Urinary bladder (tissue), 4 donors: Measurements from ENCODE around the gene ZNF532. TPM values are rescaled to one million over a fixed set of nuclear protein-coding genes. Genes with fewer than 3 reads are reported as not detected.

Experiments
- DNase-seq: peaks from one replicate; pipeline ENCODE4 v3.0.0-alpha.2; 2015; ENCODE audit errors: extremely low spot score
- H3K27ac ChIP-seq: one replicate; pipeline ENCODE4 v1.5.1; 2013; ENCODE audit warnings: low read depth, mild to moderate bottlenecking, moderate library complexity
- H3K36me3 ChIP-seq: one replicate; pipeline ENCODE4 v1.6.1; 2013; ENCODE audit warnings: mild to moderate bottlenecking, moderate library complexity; ENCODE audit not compliant: insufficient read depth
- H3K4me1 ChIP-seq: one replicate; pipeline ENCODE4 v1.6.1; 2013; ENCODE audit warnings: mild to moderate bottlenecking, moderate library complexity; ENCODE audit not compliant: insufficient read depth
- H3K4me3 ChIP-seq: one replicate; pipeline ENCODE4 v1.5.1; 2013; ENCODE audit warnings: low read depth, low read length
- WGBS: extraction: QIAGEN DNeasy Blood & Tissue Kit; methylation state at CpG from one replicate; pipeline ENCODE4 v1.1.7; 2013; 5-methylcytosine and 5-hydroxymethylcytosine counted together
- polyA plus RNA-seq: library from polyadenylated mRNA; stranded (reverse); fragments of 200-250 nt; gene quantifications from one replicate; pipeline ENCODE4 v1.2.3, GENCODE V29; 2013
- total RNA-seq: library from RNA; depleted of rRNA; stranded (reverse); fragments of >200 nt; gene quantifications from one replicate; pipeline ENCODE4 v1.2.3, GENCODE V29; 2014
- donor health status: healthy with polysubstance abuse.
- donor health status: healthy.

ZNF532 gene
- total and polyA plus RNA-seq, 2 donors, result 53.8 to 105 TPM

DNA sequence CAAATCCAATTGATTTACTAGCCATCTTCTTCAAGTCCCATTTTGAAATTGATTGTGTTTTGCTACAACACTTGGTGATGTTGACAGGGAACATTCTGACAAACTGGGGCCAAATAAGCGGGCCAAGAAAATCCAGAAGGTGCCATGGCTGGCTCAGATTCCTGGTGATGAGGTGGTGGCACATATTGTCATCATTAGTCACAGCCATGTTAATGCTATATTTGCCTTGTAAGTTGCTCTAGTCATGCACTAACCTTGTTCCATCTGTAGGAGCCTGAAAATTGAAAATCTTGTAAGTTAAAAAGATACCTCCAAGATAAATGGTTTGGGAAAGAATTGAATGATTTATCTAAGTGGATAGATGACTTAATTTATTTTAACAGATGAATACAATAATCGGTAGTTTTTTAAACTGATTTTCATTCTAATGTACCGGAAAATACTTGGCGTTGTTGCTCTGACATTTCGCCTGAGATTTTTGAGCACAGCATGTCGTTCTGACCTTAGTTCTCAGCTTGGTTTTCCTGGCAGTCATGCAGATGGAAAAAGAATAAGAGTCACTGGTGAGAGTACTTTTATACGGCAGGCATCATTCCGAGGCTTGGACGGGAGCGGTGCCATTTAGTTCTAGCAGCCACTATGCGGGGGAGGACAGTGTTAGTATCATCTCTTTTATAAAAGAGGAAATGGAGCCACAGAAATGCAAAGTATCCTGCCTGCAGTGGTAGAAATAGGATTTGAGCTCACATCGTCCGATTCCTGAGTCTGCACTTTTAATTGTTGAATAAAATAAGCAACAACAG, 133.9 kb downstream of the ZNF532 start:
- H3K4me3 ChIP-seq, result no peak overlapping the region

DNA sequence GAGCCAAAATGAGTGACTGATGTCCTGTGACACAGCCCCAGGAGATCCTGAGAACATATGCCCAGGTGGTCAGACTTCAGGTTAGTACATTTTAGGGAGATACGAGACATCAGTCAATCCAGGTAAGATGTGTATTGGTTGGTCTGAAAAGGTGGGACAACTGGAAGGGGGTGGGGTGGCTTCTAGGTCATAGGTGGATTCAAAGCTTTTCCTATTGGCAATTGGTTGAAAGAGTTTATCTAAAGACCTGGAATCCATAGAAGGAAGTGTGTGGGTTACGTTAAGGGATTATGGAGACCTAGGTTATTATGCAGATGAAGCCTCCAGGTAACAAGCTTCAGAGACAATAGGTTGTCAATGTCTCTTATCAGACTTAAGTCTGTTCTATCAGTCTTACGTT, 136.5 kb downstream of the ZNF532 start:
- Histone ChIP-seq H3K4me3 (no peak overlapping the region), H3K36me3 (no peaks in the 10 kb centered on the region), H3K4me1 (no peaks in the 10 kb centered on the region), H3K27ac (no peak overlapping the region)
- WGBS, result 96% methylated on average over 3 of the region's 3 CpGs
- no peak for DNase-seq

More for the DNA sequence above, 133.9 kb downstream of the ZNF532 start:
- H3K27ac ChIP-seq, result no peak overlapping the region
- DNase-seq, result peak; percentile 36
- 54% methylated on average over 13 of the region's 13 CpGs for WGBS
- no peaks in the 10 kb centered on the region for H3K4me1 ChIP-seq
- H3K36me3 ChIP-seq, result no peaks in the 10 kb centered on the region

DNA sequence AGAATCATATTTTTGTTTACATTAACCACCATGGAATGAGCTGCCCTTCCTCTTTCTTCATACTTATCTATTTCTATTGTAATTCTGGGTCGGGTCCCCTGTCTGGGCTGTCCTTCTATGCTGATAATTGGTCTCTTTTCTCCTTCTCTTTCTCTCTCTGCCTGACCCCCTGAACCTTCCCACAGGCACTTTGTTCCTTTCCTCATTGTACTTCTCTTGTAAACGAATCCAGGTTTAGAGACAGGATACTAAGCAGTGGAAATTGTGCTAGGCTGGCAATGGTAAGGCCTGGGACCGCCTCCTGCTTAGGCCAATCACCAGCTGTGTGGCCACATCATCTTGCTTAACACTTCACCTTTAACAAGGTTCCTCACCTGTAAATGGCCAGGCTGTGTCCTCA, 137.0 kb downstream of the ZNF532 start:
- no peak overlapping the region for H3K27ac ChIP-seq
- DNase-seq, result no peak
- no peak overlapping the region for H3K4me3 ChIP-seq
- no peaks in the 10 kb centered on the region for H3K36me3 ChIP-seq
- H3K4me1 ChIP-seq, result no peaks in the 10 kb centered on the region
- WGBS, result 66% methylated on average over 3 of the region's 3 CpGs

DNA sequence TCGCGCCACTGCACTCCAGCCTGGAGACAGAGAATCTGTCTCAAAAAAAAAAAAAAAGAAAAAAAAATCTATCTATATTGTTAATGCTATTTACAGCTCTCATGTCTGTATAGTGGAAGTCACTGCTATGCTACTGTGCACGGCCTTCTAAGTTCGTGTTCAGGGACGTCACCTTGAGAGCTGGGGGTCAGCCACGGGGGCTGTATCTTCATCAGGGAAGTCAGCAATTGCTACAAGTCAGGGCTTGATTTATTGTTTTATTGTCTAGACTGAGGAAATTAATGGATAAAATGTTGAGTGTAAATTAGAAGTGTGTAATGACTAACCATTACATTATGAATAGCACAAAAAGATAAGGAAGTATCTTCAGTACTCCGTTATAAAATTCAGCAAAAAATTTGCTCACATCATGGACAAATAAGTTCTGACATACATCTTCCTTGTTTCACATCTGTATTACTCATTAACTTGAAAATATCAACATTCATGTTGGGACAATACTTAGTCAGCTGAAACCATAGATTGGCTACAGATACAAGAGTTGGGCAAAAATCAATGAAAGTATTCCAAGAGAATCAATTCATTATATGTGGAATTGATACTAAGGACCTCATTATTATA, 138.4 kb downstream of the ZNF532 start:
- Histone ChIP-seq H3K36me3 (no peaks in the 10 kb centered on the region), H3K4me1 (no peaks in the 10 kb centered on the region), H3K27ac (no peak overlapping the region), H3K4me3 (no peak overlapping the region)
- no peak for DNase-seq
- 83% methylated on average over 7 of the region's 7 CpGs for WGBS

DNA sequence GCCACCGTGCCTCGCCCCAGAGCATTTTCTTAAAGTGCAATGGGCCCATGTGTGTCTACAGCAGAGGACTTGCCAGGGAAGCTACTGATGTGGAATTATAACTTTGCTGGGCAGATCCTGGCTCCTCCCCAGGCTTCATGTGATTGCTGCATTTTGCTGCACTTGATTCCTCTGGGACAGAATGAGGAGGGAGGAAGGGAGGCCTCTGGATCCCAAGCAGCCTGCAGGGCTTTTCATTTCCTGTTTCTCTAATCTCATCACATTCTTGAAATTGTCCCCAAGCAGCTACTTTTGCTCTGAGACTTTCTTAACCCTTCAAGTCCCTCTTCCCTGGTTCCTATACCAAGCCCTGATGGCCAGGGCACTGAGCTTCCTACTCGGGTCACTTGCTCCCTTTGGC, 140.6 kb downstream of the ZNF532 start:
- Histone ChIP-seq H3K4me3 (no peak overlapping the region), H3K4me1 (no peaks in the 10 kb centered on the region), H3K27ac (no peak overlapping the region), H3K36me3 (no peaks in the 10 kb centered on the region)
- no peak for DNase-seq
- WGBS, result 53% methylated on average over 3 of the region's 3 CpGs

DNA sequence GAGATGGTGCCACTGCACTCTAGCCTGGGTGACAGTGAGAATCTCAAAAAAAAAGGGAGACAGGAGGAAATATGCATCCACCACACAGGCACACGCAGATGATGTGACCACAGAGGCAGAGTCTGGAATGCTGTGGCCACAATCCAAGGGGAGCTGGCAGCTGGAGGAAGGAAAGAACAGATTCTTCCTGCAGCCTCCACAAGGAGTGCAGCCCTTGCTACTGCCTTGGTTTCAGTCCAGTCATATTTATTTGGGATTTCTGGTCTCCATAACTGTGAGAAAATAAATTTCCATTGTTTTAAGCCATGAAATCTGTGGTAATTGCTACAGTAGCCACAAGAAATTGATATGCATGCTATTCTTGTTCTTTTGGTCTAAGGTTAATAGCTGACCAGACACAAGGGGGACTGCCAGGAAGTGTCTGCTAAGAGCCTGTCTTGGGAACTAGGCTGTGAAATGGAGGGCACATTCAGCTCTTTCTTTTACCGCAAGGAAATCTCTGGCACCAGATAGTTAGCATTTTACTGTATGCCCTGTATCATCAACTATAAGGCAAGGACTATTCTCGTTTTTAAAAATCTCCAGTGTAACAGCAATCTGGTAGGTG, 141.9 kb downstream of the ZNF532 start:
- no peak overlapping the region for H3K4me3 ChIP-seq
- DNase-seq, result no peak
- H3K36me3 ChIP-seq, result no peaks in the 10 kb centered on the region
- H3K27ac ChIP-seq, result no peak overlapping the region
- H3K4me1 ChIP-seq, result no peaks in the 10 kb centered on the region
- 82% methylated on average over 3 of the region's 3 CpGs for WGBS

DNA sequence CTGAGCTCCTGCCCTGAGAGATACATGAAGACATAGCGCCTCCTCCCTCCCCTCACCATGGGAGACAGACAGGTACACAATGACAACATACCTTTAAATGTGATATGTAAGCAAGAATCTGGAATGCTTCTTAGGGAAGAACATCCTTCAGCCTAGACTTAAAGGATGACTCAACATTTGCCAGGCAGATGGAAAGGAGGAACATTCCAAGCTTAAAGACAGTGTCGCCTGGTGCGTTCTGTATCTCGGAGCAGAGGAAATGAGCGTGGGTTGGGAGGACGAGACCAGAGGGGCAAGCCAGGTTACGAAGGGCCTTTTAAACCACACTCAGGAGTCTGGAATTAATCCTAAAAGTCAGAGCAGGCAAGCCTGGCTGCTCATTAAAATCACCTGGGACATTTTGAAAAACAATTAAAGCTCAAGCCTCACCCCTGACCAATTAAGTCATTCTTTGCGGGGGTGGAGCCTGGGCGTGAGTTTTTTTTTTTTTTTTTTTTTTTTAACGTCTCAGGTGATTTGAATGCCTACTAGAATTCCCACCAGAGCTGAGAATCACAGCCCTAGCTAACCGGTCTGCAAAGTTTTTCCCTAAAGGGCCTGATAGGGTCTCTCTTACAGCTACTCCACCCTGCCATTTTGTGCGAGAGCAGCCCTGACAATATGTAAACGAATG, 143.8 kb downstream of the ZNF532 start:
- no peak for DNase-seq
- Histone ChIP-seq H3K36me3 (no peaks in the 10 kb centered on the region), H3K27ac (no peak overlapping the region), H3K4me1 (no peaks in the 10 kb centered on the region), H3K4me3 (no peak overlapping the region)
- 71% methylated on average over 13 of the region's 13 CpGs for WGBS

DNA sequence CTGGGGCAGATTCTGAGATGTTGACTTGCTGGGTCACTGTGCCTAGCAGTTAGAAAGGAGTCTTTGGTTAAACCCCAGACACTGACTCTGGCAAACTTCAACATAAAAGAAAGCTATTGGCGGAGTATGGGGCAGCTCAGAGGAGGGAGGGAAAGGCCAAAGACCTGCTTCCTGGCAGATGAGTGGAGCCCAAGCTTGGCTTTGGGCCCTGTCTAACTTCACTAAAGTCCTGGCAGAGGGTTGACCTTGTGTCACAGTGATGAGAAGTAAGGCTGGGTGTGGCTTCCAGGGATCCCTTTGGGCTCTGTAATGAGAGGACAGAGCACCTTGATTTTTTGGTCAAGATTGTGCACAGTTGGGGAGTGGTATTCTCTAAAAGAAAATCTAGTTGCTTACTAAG, 145.2 kb downstream of the ZNF532 start:
- H3K4me1 ChIP-seq, result no peaks in the 10 kb centered on the region
- no peak for DNase-seq
- WGBS, result 98% methylated on average over 1 of the region's 1 CpG
- no peak overlapping the region for H3K27ac ChIP-seq
- no peaks in the 10 kb centered on the region for H3K36me3 ChIP-seq
- no peak overlapping the region for H3K4me3 ChIP-seq

DNA sequence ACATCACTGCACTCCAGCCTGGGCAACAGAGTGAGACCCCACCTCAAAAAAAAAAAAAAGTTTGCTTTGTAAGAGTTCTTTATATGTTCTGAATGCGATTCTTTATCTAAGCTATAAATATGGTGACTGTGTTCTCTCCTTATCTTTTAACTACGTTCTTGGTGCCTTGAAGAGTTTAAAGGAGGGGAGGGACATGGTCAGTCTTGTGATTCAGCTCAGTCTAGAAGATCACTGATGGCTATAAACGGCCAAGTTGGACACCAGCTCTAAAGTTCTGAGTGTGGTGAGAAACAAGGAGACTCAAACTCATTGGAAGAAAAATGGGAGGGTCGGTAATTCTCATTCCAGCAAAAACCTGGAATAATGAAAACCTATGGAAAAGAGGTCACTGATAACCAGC, 146.6 kb downstream of the ZNF532 start:
- H3K36me3 ChIP-seq, result no peaks in the 10 kb centered on the region
- H3K27ac ChIP-seq, result no peak overlapping the region
- WGBS, result 71% methylated on average over 4 of the region's 4 CpGs
- DNase-seq, result no peak
- H3K4me1 ChIP-seq, result no peaks in the 10 kb centered on the region
- no peak overlapping the region for H3K4me3 ChIP-seq

DNA sequence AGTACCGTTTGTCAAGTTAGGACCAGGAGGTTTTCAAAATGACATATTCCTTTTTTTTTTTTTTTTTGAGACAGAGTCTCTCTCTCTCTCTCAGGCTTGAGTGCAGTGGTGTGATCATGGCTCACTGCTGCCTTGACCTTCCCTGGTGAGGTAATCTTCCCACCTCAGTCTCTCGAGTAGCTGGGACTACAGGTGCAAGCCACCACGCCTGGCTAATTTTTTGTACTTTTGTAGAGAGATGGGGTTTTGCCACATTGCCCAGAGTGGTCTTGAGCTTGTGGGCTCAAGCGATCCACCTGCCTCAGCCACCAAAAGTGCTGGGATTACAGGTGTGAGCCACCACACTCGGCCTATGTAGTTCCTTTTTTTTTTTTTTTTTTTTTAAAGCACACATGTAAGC, 147.1 kb downstream of the ZNF532 start:
- no peak overlapping the region for H3K27ac ChIP-seq
- H3K36me3 ChIP-seq, result no peaks in the 10 kb centered on the region
- H3K4me3 ChIP-seq, result no peak overlapping the region
- WGBS, result 95% methylated on average over 5 of the region's 5 CpGs
- no peak for DNase-seq
- H3K4me1 ChIP-seq, result no peaks in the 10 kb centered on the region

DNA sequence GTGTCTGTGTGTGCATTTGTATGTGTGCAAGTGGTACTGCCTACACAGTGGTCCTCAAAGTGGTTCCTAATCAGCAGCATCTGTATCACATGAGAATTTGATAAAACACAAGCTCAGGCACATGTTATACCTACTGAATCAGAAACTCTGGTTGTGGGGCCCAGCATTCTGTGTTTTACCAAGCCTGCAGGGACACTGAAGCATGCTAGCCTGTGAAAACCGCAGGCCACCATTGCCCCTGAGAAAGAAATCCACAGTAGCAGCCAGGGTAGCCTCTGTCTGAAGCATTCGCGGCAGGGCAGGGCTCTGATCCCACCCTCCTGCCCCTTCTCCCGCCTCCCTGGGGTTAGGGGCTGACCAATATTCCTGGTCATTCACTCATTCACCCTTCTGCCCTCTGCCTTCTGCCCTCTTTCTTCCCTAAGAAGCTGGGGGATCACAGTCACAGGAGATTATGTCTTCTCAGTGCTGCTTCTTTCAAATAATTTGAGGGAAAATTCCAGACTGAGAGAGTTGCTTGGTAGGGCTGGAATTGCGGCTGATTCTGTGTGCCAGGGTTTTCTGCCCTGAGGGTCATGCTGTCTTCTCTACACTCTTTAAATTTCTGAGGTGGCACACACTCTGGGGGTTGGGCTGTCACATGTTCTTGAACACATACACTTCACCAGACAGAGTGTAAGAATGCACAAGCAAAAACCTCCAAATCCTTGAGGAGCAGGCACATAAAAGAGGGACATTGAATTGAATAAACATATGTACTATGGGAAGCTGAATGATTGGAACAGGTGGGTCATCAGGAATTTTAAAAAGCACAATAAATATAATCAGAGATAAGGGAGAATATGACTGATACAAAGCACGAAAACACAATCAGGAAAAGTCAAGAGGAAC, 148.4 kb downstream of the ZNF532 start:
- Histone ChIP-seq H3K36me3 (no peaks in the 10 kb centered on the region), H3K27ac (no peak overlapping the region), H3K4me1 (no peaks in the 10 kb centered on the region), H3K4me3 (no peak overlapping the region)
- DNase-seq, result no peak
- 56% methylated on average over 6 of the region's 6 CpGs for WGBS

DNA sequence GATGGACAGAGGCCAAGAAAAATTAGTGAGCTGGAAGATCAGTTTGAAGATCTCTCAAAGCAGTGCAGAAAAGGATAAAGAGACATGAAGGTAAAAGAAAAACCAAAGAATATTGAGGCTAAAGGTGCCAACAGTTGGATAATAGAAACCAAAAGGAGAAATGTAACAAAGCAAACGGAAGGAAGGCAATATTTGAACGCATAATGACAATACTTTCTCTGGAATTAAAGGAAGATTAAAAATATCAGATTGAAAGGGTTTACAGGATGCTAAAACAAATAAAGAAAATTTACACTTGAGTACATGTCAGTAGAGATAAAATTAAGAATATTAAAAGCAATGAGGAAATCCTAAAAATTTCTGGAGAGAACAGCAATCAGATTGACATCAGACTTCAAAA, 149.1 kb downstream of the ZNF532 start:
- H3K27ac ChIP-seq, result no peak overlapping the region
- WGBS, result 95% methylated on average over 2 of the region's 2 CpGs
- DNase-seq, result no peak
- H3K4me1 ChIP-seq, result no peaks in the 10 kb centered on the region
- no peaks in the 10 kb centered on the region for H3K36me3 ChIP-seq
- no peak overlapping the region for H3K4me3 ChIP-seq

DNA sequence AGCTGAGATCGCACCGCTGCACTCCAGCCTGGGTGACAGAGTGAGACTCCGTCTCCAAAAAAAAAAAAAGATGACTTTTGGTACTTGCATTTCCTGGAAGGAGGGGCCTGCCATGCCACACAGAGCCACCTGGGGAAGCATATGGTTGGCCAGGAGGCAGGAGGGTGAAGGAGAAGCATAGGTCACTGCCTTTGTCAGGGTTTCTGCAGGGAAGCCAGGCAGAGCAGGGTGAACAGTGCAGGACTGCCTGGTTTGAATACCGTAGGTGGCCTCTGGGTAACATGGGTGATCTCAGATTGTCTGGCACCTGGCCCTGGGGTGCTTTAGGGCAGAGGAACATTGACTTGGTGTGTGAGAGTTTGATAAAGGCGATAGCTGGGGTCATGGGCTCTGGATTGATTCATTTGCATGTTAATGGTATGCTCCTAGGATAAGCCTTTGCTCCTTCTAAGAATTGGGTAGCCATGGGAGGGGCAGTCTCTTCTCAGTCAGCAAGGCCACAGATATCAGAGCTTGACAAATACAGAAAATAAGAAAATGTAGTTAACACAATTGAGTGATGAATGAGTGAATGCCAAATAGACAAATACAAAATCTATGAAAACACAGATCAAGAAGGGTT, 151.0 kb downstream of the ZNF532 start:
- H3K27ac ChIP-seq, result no peak overlapping the region
- 96% methylated on average over 5 of the region's 5 CpGs for WGBS
- no peaks in the 10 kb centered on the region for H3K36me3 ChIP-seq
- no peaks in the 10 kb centered on the region for H3K4me1 ChIP-seq
- no peak for DNase-seq
- H3K4me3 ChIP-seq, result no peak overlapping the region
